ENCODE data around the gene PCDH9.

PCDH9 gene

GRCh38 chr13:66840621-66841020 is 389.5 kb downstream of the PCDH9 start:
- Histone ChIP-seq H3K4me3 (ENCODE audit: low read length) (no peak overlapping the region), H3K27ac (ENCODE audit: low read depth, low read length) (no peak overlapping the region), H3K36me3 (ENCODE audit: control insufficient read depth, insufficient read depth, low read length) (no peaks in the 10 kb centered on the region), H3K4me1 (ENCODE audit: control insufficient read depth, insufficient read depth, low read length) (no peaks in the 10 kb centered on the region), H3K27me3 (ENCODE audit: control insufficient read depth, insufficient read depth, low read length) (no peaks in the 10 kb centered on the region), H3K9ac (ENCODE audit: low read length) (no peak overlapping the region)

GRCh38 chr13:66837246-66837645 is 392.9 kb downstream of the PCDH9 start:
- no peak overlapping the region for H3K9ac ChIP-seq (ENCODE audit: low read length)
- no peaks in the 10 kb centered on the region for H3K4me1 ChIP-seq (ENCODE audit: control insufficient read depth, insufficient read depth, low read length)
- no peaks in the 10 kb centered on the region for H3K27me3 ChIP-seq (ENCODE audit: control insufficient read depth, insufficient read depth, low read length)
- no peak overlapping the region for H3K4me3 ChIP-seq (ENCODE audit: low read length)
- no peak overlapping the region for H3K27ac ChIP-seq (ENCODE audit: low read depth, low read length)
- no peaks in the 10 kb centered on the region for H3K36me3 ChIP-seq (ENCODE audit: control insufficient read depth, insufficient read depth, low read length)

- Histone ChIP-seq H3K4me3 (ENCODE audit: low read length) (no peak overlapping the region), H3K36me3 (ENCODE audit: control insufficient read depth, insufficient read depth, low read length) (no peaks in the 10 kb centered on the region), H3K4me1 (ENCODE audit: control insufficient read depth, insufficient read depth, low read length) (no peaks in the 10 kb centered on the region), H3K27me3 (ENCODE audit: control insufficient read depth, insufficient read depth, low read length) (no peaks in the 10 kb centered on the region), H3K27ac (ENCODE audit: low read depth, low read length) (no peak overlapping the region), H3K9ac (ENCODE audit: low read length) (no peak overlapping the region)
Observed at GRCh38 chr13:66835040-66835628, 395.0 kb downstream of the PCDH9 start.

- Histone ChIP-seq H3K27me3 (ENCODE audit: control insufficient read depth, insufficient read depth, low read length) (no peaks in the 10 kb centered on the region), H3K27ac (ENCODE audit: low read depth, low read length) (no peak overlapping the region), H3K4me3 (ENCODE audit: low read length) (no peak overlapping the region), H3K9ac (ENCODE audit: low read length) (no peak overlapping the region), H3K4me1 (ENCODE audit: control insufficient read depth, insufficient read depth, low read length) (no peaks in the 10 kb centered on the region), H3K36me3 (ENCODE audit: control insufficient read depth, insufficient read depth, low read length) (no peaks in the 10 kb centered on the region)
Observed at GRCh38 chr13:66830940-66831716, 399.0 kb downstream of the PCDH9 start.

- Histone ChIP-seq H3K36me3 (ENCODE audit: control insufficient read depth, insufficient read depth, low read length) (no peaks in the 10 kb centered on the region), H3K9ac (ENCODE audit: low read length) (no peak overlapping the region), H3K4me3 (ENCODE audit: low read length) (no peak overlapping the region), H3K27ac (ENCODE audit: low read depth, low read length) (no peak overlapping the region), H3K4me1 (ENCODE audit: control insufficient read depth, insufficient read depth, low read length) (no peaks in the 10 kb centered on the region), H3K27me3 (ENCODE audit: control insufficient read depth, insufficient read depth, low read length) (no peaks in the 10 kb centered on the region)
Observed at GRCh38 chr13:66829803-66830202, 400.3 kb downstream of the PCDH9 start.

- Histone ChIP-seq H3K4me3 (ENCODE audit: low read length) (no peak overlapping the region), H3K4me1 (ENCODE audit: control insufficient read depth, insufficient read depth, low read length) (no peaks in the 10 kb centered on the region), H3K36me3 (ENCODE audit: control insufficient read depth, insufficient read depth, low read length) (no peaks in the 10 kb centered on the region), H3K9ac (ENCODE audit: low read length) (no peak overlapping the region), H3K27me3 (ENCODE audit: control insufficient read depth, insufficient read depth, low read length) (no peaks in the 10 kb centered on the region), H3K27ac (ENCODE audit: low read depth, low read length) (no peak overlapping the region)
Observed at GRCh38 chr13:66826398-66826797, 403.7 kb downstream of the PCDH9 start.

GRCh38 chr13:66821551-66821950 is 408.6 kb downstream of the PCDH9 start:
- no peaks in the 10 kb centered on the region for H3K36me3 ChIP-seq (ENCODE audit: control insufficient read depth, insufficient read depth, low read length)

GRCh38 chr13:66811455-66811854 is 418.7 kb downstream of the PCDH9 start:
- H3K36me3 ChIP-seq (ENCODE audit: control insufficient read depth, insufficient read depth, low read length) = no peaks in the 10 kb centered on the region
- H3K27ac ChIP-seq (ENCODE audit: low read depth, low read length) = no peak overlapping the region
- no peaks in the 10 kb centered on the region for H3K27me3 ChIP-seq (ENCODE audit: control insufficient read depth, insufficient read depth, low read length)
- no peaks in the 10 kb centered on the region for H3K4me1 ChIP-seq (ENCODE audit: control insufficient read depth, insufficient read depth, low read length)
- H3K4me3 ChIP-seq (ENCODE audit: low read length) = no peak overlapping the region
- no peak overlapping the region for H3K9ac ChIP-seq (ENCODE audit: low read length)

More at GRCh38 chr13:66821551-66821950, 408.6 kb downstream of the PCDH9 start:
- no peak overlapping the region for H3K4me3 ChIP-seq (ENCODE audit: low read length)
- no peak overlapping the region for H3K27ac ChIP-seq (ENCODE audit: low read depth, low read length)
- H3K4me1 ChIP-seq (ENCODE audit: control insufficient read depth, insufficient read depth, low read length) = no peaks in the 10 kb centered on the region
- no peak overlapping the region for H3K9ac ChIP-seq (ENCODE audit: low read length)
- no peaks in the 10 kb centered on the region for H3K27me3 ChIP-seq (ENCODE audit: control insufficient read depth, insufficient read depth, low read length)

- Histone ChIP-seq H3K36me3 (ENCODE audit: control insufficient read depth, insufficient read depth, low read length) (no peaks in the 10 kb centered on the region), H3K4me1 (ENCODE audit: control insufficient read depth, insufficient read depth, low read length) (no peaks in the 10 kb centered on the region), H3K4me3 (ENCODE audit: low read length) (no peak overlapping the region), H3K27ac (ENCODE audit: low read depth, low read length) (no peak overlapping the region), H3K9ac (ENCODE audit: low read length) (no peak overlapping the region), H3K27me3 (ENCODE audit: control insufficient read depth, insufficient read depth, low read length) (no peaks in the 10 kb centered on the region)
Observed at GRCh38 chr13:66809485-66809884, 420.7 kb downstream of the PCDH9 start.

GRCh38 chr13:66807251-66807650 is 422.9 kb downstream of the PCDH9 start:
- Histone ChIP-seq H3K27me3 (ENCODE audit: control insufficient read depth, insufficient read depth, low read length) (no peaks in the 10 kb centered on the region), H3K4me1 (ENCODE audit: control insufficient read depth, insufficient read depth, low read length) (no peaks in the 10 kb centered on the region), H3K36me3 (ENCODE audit: control insufficient read depth, insufficient read depth, low read length) (no peaks in the 10 kb centered on the region), H3K27ac (ENCODE audit: low read depth, low read length) (no peak overlapping the region), H3K4me3 (ENCODE audit: low read length) (no peak overlapping the region), H3K9ac (ENCODE audit: low read length) (no peak overlapping the region)

GRCh38 chr13:66805657-66806056 is 424.5 kb downstream of the PCDH9 start:
- Histone ChIP-seq H3K36me3 (ENCODE audit: control insufficient read depth, insufficient read depth, low read length) (no peaks in the 10 kb centered on the region), H3K4me3 (ENCODE audit: low read length) (no peak overlapping the region), H3K4me1 (ENCODE audit: control insufficient read depth, insufficient read depth, low read length) (no peaks in the 10 kb centered on the region), H3K27ac (ENCODE audit: low read depth, low read length) (no peak overlapping the region), H3K9ac (ENCODE audit: low read length) (no peak overlapping the region), H3K27me3 (ENCODE audit: control insufficient read depth, insufficient read depth, low read length) (no peaks in the 10 kb centered on the region)

- no peaks in the 10 kb centered on the region for H3K36me3 ChIP-seq (ENCODE audit: control insufficient read depth, insufficient read depth, low read length)
- no peak overlapping the region for H3K27ac ChIP-seq (ENCODE audit: low read depth, low read length)
- H3K4me1 ChIP-seq (ENCODE audit: control insufficient read depth, insufficient read depth, low read length) = no peaks in the 10 kb centered on the region
- no peak overlapping the region for H3K4me3 ChIP-seq (ENCODE audit: low read length)
- H3K9ac ChIP-seq (ENCODE audit: low read length) = no peak overlapping the region
- no peaks in the 10 kb centered on the region for H3K27me3 ChIP-seq (ENCODE audit: control insufficient read depth, insufficient read depth, low read length)
Observed at GRCh38 chr13:66803808-66804456, 426.2 kb downstream of the PCDH9 start.
